Esophagus muscularis mucosa (tissue), 4 donors: ENCODE results near the gene FTO.

Experiments used
- EP300 ChIP-seq: sonication (generic); formaldehyde crosslinking; IDR thresholded peaks from one replicate; pipeline ENCODE4 v1.6.1; 2017; ENCODE audit warnings: antibody characterized with exemption
- POLR2AphosphoS5 ChIP-seq, 2 donors: sonication (generic); formaldehyde crosslinking; IDR thresholded peaks; one replicate each; pipeline ENCODE4 v1.6.1; 2017; ENCODE audit warnings: antibody characterized with exemption in 2 of 2
- TF ChIP-seq, protein P1 (sequence below), 3 experiments: fragments of 200-600 bp in 2 of 3; fragments of 450-650 bp in 1 of 3; sonication (generic) in 2 of 3; IDR thresholded peaks; one replicate each; pipeline ENCODE4 v1.5.1; 2017 to 2019; ENCODE audit warnings: antibody characterized with exemption in 3 of 3, mild to moderate bottlenecking in 2 of 3, moderate library complexity in 1 of 3

DNA sequence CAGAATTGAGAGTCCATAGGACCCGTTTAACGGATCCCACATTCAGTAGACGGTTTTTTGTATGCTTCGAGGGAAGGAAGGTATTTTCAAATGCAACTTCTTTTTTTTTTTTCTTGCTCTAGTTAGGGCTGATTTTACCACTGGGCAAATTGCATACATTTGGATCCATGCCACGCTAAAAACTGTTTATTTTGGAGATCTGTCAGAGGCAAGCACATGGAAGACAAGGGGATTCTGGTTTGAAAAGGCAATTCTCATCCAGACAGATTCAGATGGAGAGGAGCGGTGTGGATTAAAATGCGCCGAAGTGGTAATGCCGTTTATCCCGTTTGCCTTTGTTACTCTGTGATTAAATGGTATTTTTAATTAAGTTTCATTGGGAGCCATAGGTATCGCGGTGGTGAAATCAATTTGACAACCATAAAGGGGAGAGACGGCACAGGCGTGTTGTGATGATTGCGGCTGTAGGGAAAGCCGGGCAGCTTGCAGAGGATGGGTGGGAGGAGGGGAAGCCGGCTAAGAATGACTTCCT lies 412.2 kb downstream of the FTO start:
- TF ChIP-seq, protein P1, sequence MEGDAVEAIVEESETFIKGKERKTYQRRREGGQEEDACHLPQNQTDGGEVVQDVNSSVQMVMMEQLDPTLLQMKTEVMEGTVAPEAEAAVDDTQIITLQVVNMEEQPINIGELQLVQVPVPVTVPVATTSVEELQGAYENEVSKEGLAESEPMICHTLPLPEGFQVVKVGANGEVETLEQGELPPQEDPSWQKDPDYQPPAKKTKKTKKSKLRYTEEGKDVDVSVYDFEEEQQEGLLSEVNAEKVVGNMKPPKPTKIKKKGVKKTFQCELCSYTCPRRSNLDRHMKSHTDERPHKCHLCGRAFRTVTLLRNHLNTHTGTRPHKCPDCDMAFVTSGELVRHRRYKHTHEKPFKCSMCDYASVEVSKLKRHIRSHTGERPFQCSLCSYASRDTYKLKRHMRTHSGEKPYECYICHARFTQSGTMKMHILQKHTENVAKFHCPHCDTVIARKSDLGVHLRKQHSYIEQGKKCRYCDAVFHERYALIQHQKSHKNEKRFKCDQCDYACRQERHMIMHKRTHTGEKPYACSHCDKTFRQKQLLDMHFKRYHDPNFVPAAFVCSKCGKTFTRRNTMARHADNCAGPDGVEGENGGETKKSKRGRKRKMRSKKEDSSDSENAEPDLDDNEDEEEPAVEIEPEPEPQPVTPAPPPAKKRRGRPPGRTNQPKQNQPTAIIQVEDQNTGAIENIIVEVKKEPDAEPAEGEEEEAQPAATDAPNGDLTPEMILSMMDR (IDR thresholded peaks at IDR 0.05): no peak
- TF ChIP-seq POLR2AphosphoS5 (IDR thresholded peaks at IDR 0.05): no peak
- TF ChIP-seq EP300: no peak
